Upper lobe of left lung (tissue), 6 donors: ENCODE results near the gene P3H2. TPM values are rescaled to one million over a fixed set of nuclear protein-coding genes. Genes with fewer than 3 reads are reported as not detected.
"Not testable (repeated sequence)": the region's sequence is repeated elsewhere in the genome, so short reads cannot be mapped to it uniquely, and the experiment has no call there.

Experiments used
- ATAC-seq, 2 donors: fragments of 200-7000 bp; cut with Tn5 transposase; one replicate each; pipeline ENCODE4 v1.9.1; 2022; ENCODE audit warnings: mild to moderate bottlenecking in 2 of 2, moderate library complexity in 2 of 2; ENCODE audit not compliant: low FRiP score in 2 of 2
- DNase-seq, 2 donors: peaks; one replicate each; pipeline ENCODE4 v3.0.0-alpha.2; 2019 to 2020
- H3K27ac ChIP-seq, 4 donors: fragments of 200-600 bp; sonication (generic); one replicate each; pipeline ENCODE4 v1.5.1; 2016 to 2019
- H3K27me3 ChIP-seq, 4 donors: fragments of 200-600 bp; sonication (generic); one replicate each; pipeline ENCODE4 v1.5.1; 2017 to 2019
- H3K36me3 ChIP-seq, 4 donors: fragments of 200-600 bp; sonication (generic); one replicate each; pipeline ENCODE4 v1.5.1; 2016 to 2019
- H3K4me1 ChIP-seq, 4 donors: fragments of 200-600 bp; sonication (generic); one replicate each; pipeline ENCODE4 v1.5.1; 2018 to 2019
- H3K4me3 ChIP-seq, 4 donors: fragments of 200-600 bp; sonication (generic); one replicate each; pipeline ENCODE4 v1.5.1; 2017 to 2019; ENCODE audit warnings: mild to moderate bottlenecking in 2 of 4, moderate library complexity in 1 of 4
- H3K9me3 ChIP-seq, 4 donors: fragments of 200-600 bp; sonication (generic); one replicate each; pipeline ENCODE4 v1.5.1; 2018 to 2019
- CTCF ChIP-seq, 6 experiments: fragments of 450-650 bp in 4 of 6; fragments of 200-600 bp in 2 of 6; sonication (generic) in 2 of 6; IDR thresholded peaks; one replicate each; pipeline ENCODE4 v1.5.1; 2016 to 2019; ENCODE audit warnings: antibody characterized with exemption in 6 of 6
- EP300 ChIP-seq, 4 donors: sonication (generic); formaldehyde crosslinking; IDR thresholded peaks; one replicate each; pipeline ENCODE4 v1.5.1; 2017; ENCODE audit warnings: antibody characterized with exemption in 4 of 4, control low read depth in 2 of 4
- POLR2A ChIP-seq, 4 donors: fragments of 450-650 bp; IDR thresholded peaks; one replicate each; pipeline ENCODE4 v1.5.1; 2016 to 2017; ENCODE audit warnings: antibody characterized with exemption in 4 of 4, mild to moderate bottlenecking in 2 of 4
- POLR2AphosphoS5 ChIP-seq, 2 donors: sonication (generic); formaldehyde crosslinking; IDR thresholded peaks; one replicate each; pipeline ENCODE4 v1.5.1; 2017; ENCODE audit warnings: antibody characterized with exemption in 2 of 2
- WGBS, 2 donors: methylation state at CpG; one replicate each; pipeline ENCODE4 v1.1.5; 2017 to 2018; 5-methylcytosine and 5-hydroxymethylcytosine counted together
- total RNA-seq, 6 donors: library from RNA; depleted of rRNA in 4 of 6; stranded (reverse); fragments of >200 nt in 4 of 6; gene quantifications; one replicate each; pipeline versions ENCODE4 v1.1.0 to v1.2.1, GENCODE V29; 2016 to 2021
- donor health status: DM: no; HTN: no; CAD: no; lungs with moderate emphysema.
- donor health status: DM: no; HTN: yes; CAD: no; lungs with severe emphysema.

Gene P3H2
- total RNA-seq, 6 donors from 2014 or later: 42.2 to 114 (median 63.0) TPM

- Histone ChIP-seq H3K4me3 (no peak overlapping the region), H3K9me3 (no peaks in the 10 kb centered on the region), H3K27me3 (no peaks in the 10 kb centered on the region), H3K36me3 (no peaks in the 10 kb centered on the region), H3K27ac (no peak overlapping the region), H3K4me1 (peaks cover 0 to 5% (median 2%) of the 10 kb centered on the region in 4 donors)
- TF ChIP-seq POLR2AphosphoS5 (IDR thresholded peaks at IDR 0.05) (no peak), POLR2A (IDR thresholded peaks at IDR 0.05) (no peak), EP300 (IDR thresholded peaks at IDR 0.05) (no peak), CTCF (IDR thresholded peaks at IDR 0.05) (no peak)
- 92% methylated on average over 4 of the region's 4 CpGs for WGBS, 2 donors
- DNase-seq (no peak), ATAC-seq (no peak)
These were observed 158.2 kb downstream of the P3H2 start for GRCh38 chr3:189962466-189962865.

- no peak for TF ChIP-seq POLR2A (IDR thresholded peaks at IDR 0.05)
- peak; percentile 75 to 90 (median 86) for TF ChIP-seq CTCF (IDR thresholded peaks at IDR 0.05)
- no peak for TF ChIP-seq EP300 (IDR thresholded peaks at IDR 0.05)
- DNase-seq (peak in 1 of 2 donors; percentile 64), ATAC-seq (peak; percentile 76 to 92)
- H3K27me3 ChIP-seq: no peaks in the 10 kb centered on the region
- no peaks in the 10 kb centered on the region for H3K9me3 ChIP-seq
- no peak overlapping the region for H3K27ac ChIP-seq
- H3K4me3 ChIP-seq: no peak overlapping the region
- 2 to 4% methylated on average over 8 of the region's 8 CpGs for whole genome bisulfite sequencing, 2 donors
- no peaks in the 10 kb centered on the region for H3K36me3 ChIP-seq
- H3K4me1 ChIP-seq: peaks cover 0 to 5% (median 2%) of the 10 kb centered on the region in 4 donors
These were observed 159.1 kb downstream of the P3H2 start for GRCh38 chr3:189961522-189962161.

GRCh38 chr3:189961086-189961485 lies 159.6 kb downstream of the P3H2 start:
- not testable (repeated sequence) for H3K27ac ChIP-seq, DNase-seq, ATAC-seq, H3K4me3 ChIP-seq, H3K4me1 ChIP-seq, H3K9me3 ChIP-seq, H3K36me3 ChIP-seq, H3K27me3 ChIP-seq
- WGBS, 2 donors: 68 to 74% methylated on average over 10 of the region's 10 CpGs

- WGBS, 2 donors: 74 to 79% methylated on average over 7 of the region's 7 CpGs
- no peaks in the 10 kb centered on the region for H3K36me3 ChIP-seq
- no peak overlapping the region for H3K27ac ChIP-seq
- no peaks in the 10 kb centered on the region for H3K4me1 ChIP-seq
- DNase-seq: no peak
- H3K27me3 ChIP-seq: no peaks in the 10 kb centered on the region
- H3K4me3 ChIP-seq: no peak overlapping the region
- ATAC-seq: peak in 1 of 2 donors; percentile 36
- no peak for TF ChIP-seq EP300 (IDR thresholded peaks at IDR 0.05)
- no peak for TF ChIP-seq CTCF (IDR thresholded peaks at IDR 0.05)
- TF ChIP-seq POLR2AphosphoS5 (IDR thresholded peaks at IDR 0.05): no peak
- no peak for TF ChIP-seq POLR2A (IDR thresholded peaks at IDR 0.05)
- no peaks in the 10 kb centered on the region for H3K9me3 ChIP-seq
These were observed 165.7 kb downstream of the P3H2 start for GRCh38 chr3:189954733-189955665.

DNA sequence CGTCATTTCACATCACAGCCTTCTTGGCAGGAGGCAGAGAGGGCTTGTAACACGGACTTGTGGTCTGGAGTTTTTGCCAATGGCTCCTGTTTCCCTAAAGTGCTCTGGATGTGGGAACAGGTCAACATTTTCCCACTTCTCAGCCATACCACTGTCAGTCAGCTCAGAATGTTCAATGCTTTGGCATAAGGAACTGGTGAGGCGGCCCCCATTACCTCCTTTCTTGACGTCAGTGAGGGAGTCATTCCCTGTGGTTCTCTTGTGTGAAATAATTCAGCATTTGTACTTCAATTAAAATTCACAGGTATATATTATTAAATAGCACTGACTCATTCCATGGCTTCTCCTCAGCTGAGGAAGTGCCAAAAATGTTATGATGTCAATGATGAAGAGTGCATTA lies 167.1 kb downstream of the P3H2 start:
- DNase-seq: no peak
- Histone ChIP-seq H3K4me1 (no peaks in the 10 kb centered on the region), H3K36me3 (no peaks in the 10 kb centered on the region), H3K4me3 (no peak overlapping the region), H3K27me3 (no peaks in the 10 kb centered on the region), H3K27ac (no peak overlapping the region), H3K9me3 (no peaks in the 10 kb centered on the region)
- 70 to 88% methylated on average over 4 of the region's 4 CpGs for WGBS, 2 donors
- TF ChIP-seq CTCF (IDR thresholded peaks at IDR 0.05) (no peak), POLR2A (IDR thresholded peaks at IDR 0.05) (no peak), POLR2AphosphoS5 (IDR thresholded peaks at IDR 0.05) (no peak), EP300 (IDR thresholded peaks at IDR 0.05) (no peak)
- no peak for ATAC-seq
